ENCODE results near the gene KCNG2. TPM values are rescaled to one million over a fixed set of nuclear protein-coding genes. Genes with fewer than 3 reads are reported as not detected.
A peak's percentile ranks its signal among the peaks of the same experiment; 100 is the strongest.

Gene KCNG2
- total RNA-seq, 6 experiments from 2014 or later, result not detected

GRCh38 chr18:79935499-79935898, 137.8 kb downstream of the KCNG2 start:
- no peak for ATAC-seq
- intact Hi-C loops (cut with DNase I), result no loop called here

GRCh38 chr18:79935925-79936324, 138.2 kb downstream of the KCNG2 start:
- no peaks in the 10 kb centered on the region for H3K27me3 ChIP-seq
- H3K4me3 ChIP-seq, result no peak overlapping the region
- no peak for ATAC-seq
- peaks cover 0 to 5% (median 3%) of the 10 kb centered on the region in 4 donors for H3K36me3 ChIP-seq
- intact Hi-C loops (cut with DNase I), result no loop called here
- H3K27ac ChIP-seq, result peak overlapping the region; percentile 72 to 93 (median 73)
- no peaks in the 10 kb centered on the region for H3K9me3 ChIP-seq
- H3K4me1 ChIP-seq, result peaks cover 2 to 73% (median 33%) of the 10 kb centered on the region in 4 donors
- WGBS (ENCODE audit: insufficient coverage, low coverage, low lambda C conversion rate, missing lambda C conversion rate), result 19% methylated on average over 5 of the region's 6 CpGs
- no peak for TF ChIP-seq POLR2A (IDR thresholded peaks at IDR 0.05)
- TF ChIP-seq CTCF (IDR thresholded peaks at IDR 0.05), result no peak
- peak in 1 of 3 donors; percentile 33 for DNase-seq

More at GRCh38 chr18:79935499-79935898, 137.8 kb downstream of the KCNG2 start:
- Histone ChIP-seq H3K4me1 (peaks cover 2 to 69% (median 31%) of the 10 kb centered on the region in 4 donors), H3K27me3 (no peaks in the 10 kb centered on the region), H3K4me3 (no peak overlapping the region), H3K36me3 (peaks cover 0 to 4% (median 3%) of the 10 kb centered on the region in 4 donors), H3K9me3 (no peaks in the 10 kb centered on the region), H3K27ac (peak overlapping the region; percentile 72 to 93 (median 73))
- WGBS (ENCODE audit: insufficient coverage, low coverage, low lambda C conversion rate, missing lambda C conversion rate), result 86% methylated on average over 1 of the region's 3 CpGs
- TF ChIP-seq CTCF (IDR thresholded peaks at IDR 0.05), result no peak
- no peak for TF ChIP-seq POLR2A (IDR thresholded peaks at IDR 0.05)
- peak in 2 of 3 donors; percentile 22 to 37 for DNase-seq

- no peaks in the 10 kb centered on the region for H3K9me3 ChIP-seq
- H3K27me3 ChIP-seq, result no peaks in the 10 kb centered on the region
- peaks cover 0 to 12% (median 3%) of the 10 kb centered on the region in 4 donors for H3K36me3 ChIP-seq
- peaks cover 2 to 81% (median 36%) of the 10 kb centered on the region in 4 donors for H3K4me1 ChIP-seq
- intact Hi-C loops (cut with DNase I), result no loop called here
- ATAC-seq, result peak; percentile 36 to 58 (median 42)
- peak; percentile 77 to 90 (median 90) for DNase-seq
- H3K4me3 ChIP-seq, result peak overlapping the region in 2 of 3 donors; percentile 4 to 24
- peak overlapping the region; percentile 72 to 93 (median 73) for H3K27ac ChIP-seq
- TF ChIP-seq POLR2A (IDR thresholded peaks at IDR 0.05) (peak; percentile 42), CTCF (IDR thresholded peaks at IDR 0.05) (no peak)
- WGBS (ENCODE audit: insufficient coverage, low coverage, low lambda C conversion rate, missing lambda C conversion rate), result 30% methylated on average over 10 of the region's 12 CpGs
These were observed 138.9 kb downstream of the KCNG2 start for GRCh38 chr18:79936641-79937040.

GRCh38 chr18:79937103-79937860, 139.5 kb downstream of the KCNG2 start:
- H3K36me3 ChIP-seq, result peaks cover 0 to 17% (median 4%) of the 10 kb centered on the region in 4 donors
- H3K4me1 ChIP-seq, result peaks cover 2 to 87% (median 39%) of the 10 kb centered on the region in 4 donors
- TF ChIP-seq CTCF (IDR thresholded peaks at IDR 0.05) (no peak), POLR2A (IDR thresholded peaks at IDR 0.05) (no peak)
- H3K9me3 ChIP-seq, result no peaks in the 10 kb centered on the region
- H3K27ac ChIP-seq, result peak overlapping the region; percentile 33 to 93 (median 73)
- DNase-seq, result peak in 2 of 3 donors; percentile 8 to 35
- H3K27me3 ChIP-seq, result no peaks in the 10 kb centered on the region
- peak overlapping the region in 2 of 3 donors; percentile 4 to 24 for H3K4me3 ChIP-seq
- ATAC-seq, result no peak
- WGBS (ENCODE audit: insufficient coverage, low coverage, low lambda C conversion rate, missing lambda C conversion rate), result 83% methylated on average over 13 of the region's 25 CpGs
- intact Hi-C loops (cut with DNase I), result no loop called here
